IPS-NIHi7 (cell line): ENCODE measurements around the gene ABCB9.
"Not testable (repeated sequence)": the region's sequence is repeated elsewhere in the genome, so short reads cannot be mapped to it uniquely, and the experiment has no call there.

Experiments used
- DNase-seq: peaks from one replicate; pipeline ENCODE4 v3.0.0; 2012; ENCODE audit warnings: mixed read lengths; ENCODE audit errors: extremely low spot score

ABCB9 gene

GRCh38 chr12:122895320-122895703 lies 71.0 kb downstream of the ABCB9 start:
- DNase-seq: no peak

GRCh38 chr12:122894193-122895121 lies 71.8 kb downstream of the ABCB9 start:
- no peak for DNase-seq

- DNase-seq: no peak
These were observed 72.8 kb downstream of the ABCB9 start for GRCh38 chr12:122893208-122894153.

GRCh38 chr12:122892724-122893123 lies 73.5 kb downstream of the ABCB9 start:
- not testable (repeated sequence) for DNase-seq

- DNase-seq: no peak
These were observed 74.4 kb downstream of the ABCB9 start for GRCh38 chr12:122891661-122892525.

GRCh38 chr12:122889761-122890520 lies 76.3 kb downstream of the ABCB9 start:
- no peak for DNase-seq

- peak; percentile 38 for DNase-seq
These were observed 78.0 kb downstream of the ABCB9 start for GRCh38 chr12:122888232-122888752.

- no peak for DNase-seq
These were observed 78.4 kb downstream of the ABCB9 start for GRCh38 chr12:122887819-122888212.

- DNase-seq: no peak
These were observed 79.1 kb downstream of the ABCB9 start for GRCh38 chr12:122886851-122887818.

- DNase-seq: no peak
These were observed 80.1 kb downstream of the ABCB9 start for GRCh38 chr12:122886161-122886560.

- DNase-seq: no peak
These were observed 81.4 kb downstream of the ABCB9 start for GRCh38 chr12:122884860-122885259.

GRCh38 chr12:122884091-122884826 lies 82.0 kb downstream of the ABCB9 start:
- no peak for DNase-seq

- no peak for DNase-seq
These were observed 83.2 kb downstream of the ABCB9 start for GRCh38 chr12:122882908-122883558.

- DNase-seq: no peak
These were observed 85.6 kb downstream of the ABCB9 start for GRCh38 chr12:122880668-122881067.

GRCh38 chr12:122880155-122880667 lies 86.1 kb downstream of the ABCB9 start:
- no peak for DNase-seq
